Upper lobe of left lung (tissue), 6 donors: Measurements from ENCODE around the gene FAM174C. TPM values are rescaled to one million over a fixed set of nuclear protein-coding genes. Genes with fewer than 3 reads are reported as not detected.

Experiments used
- ATAC-seq, 2 donors: fragments of 200-7000 bp; cut with Tn5 transposase; one replicate each; pipeline ENCODE4 v1.9.1; 2022; ENCODE audit warnings: mild to moderate bottlenecking in 2 of 2, moderate library complexity in 2 of 2; ENCODE audit not compliant: low FRiP score in 2 of 2
- DNase-seq, 2 donors: peaks; one replicate each; pipeline ENCODE4 v3.0.0-alpha.2; 2019 to 2020
- H3K27ac ChIP-seq, 4 donors: fragments of 200-600 bp; sonication (generic); one replicate each; pipeline ENCODE4 v1.5.1; 2016 to 2019
- H3K27me3 ChIP-seq, 4 donors: fragments of 200-600 bp; sonication (generic); one replicate each; pipeline ENCODE4 v1.5.1; 2017 to 2019
- H3K36me3 ChIP-seq, 4 donors: fragments of 200-600 bp; sonication (generic); one replicate each; pipeline ENCODE4 v1.5.1; 2016 to 2019
- H3K4me1 ChIP-seq, 4 donors: fragments of 200-600 bp; sonication (generic); one replicate each; pipeline ENCODE4 v1.5.1; 2018 to 2019
- H3K4me3 ChIP-seq, 4 donors: fragments of 200-600 bp; sonication (generic); one replicate each; pipeline ENCODE4 v1.5.1; 2017 to 2019; ENCODE audit warnings: mild to moderate bottlenecking in 2 of 4, moderate library complexity in 1 of 4
- H3K9me3 ChIP-seq, 4 donors: fragments of 200-600 bp; sonication (generic); one replicate each; pipeline ENCODE4 v1.5.1; 2018 to 2019
- CTCF ChIP-seq, 6 experiments: fragments of 450-650 bp in 4 of 6; fragments of 200-600 bp in 2 of 6; sonication (generic) in 2 of 6; IDR thresholded peaks; one replicate each; pipeline ENCODE4 v1.5.1; 2016 to 2019; ENCODE audit warnings: antibody characterized with exemption in 6 of 6
- EP300 ChIP-seq, 4 donors: sonication (generic); formaldehyde crosslinking; IDR thresholded peaks; one replicate each; pipeline ENCODE4 v1.5.1; 2017; ENCODE audit warnings: antibody characterized with exemption in 4 of 4, control low read depth in 2 of 4
- POLR2A ChIP-seq, 4 donors: fragments of 450-650 bp; IDR thresholded peaks; one replicate each; pipeline ENCODE4 v1.5.1; 2016 to 2017; ENCODE audit warnings: antibody characterized with exemption in 4 of 4, mild to moderate bottlenecking in 2 of 4
- POLR2AphosphoS5 ChIP-seq, 2 donors: sonication (generic); formaldehyde crosslinking; IDR thresholded peaks; one replicate each; pipeline ENCODE4 v1.5.1; 2017; ENCODE audit warnings: antibody characterized with exemption in 2 of 2
- WGBS, 2 donors: methylation state at CpG; one replicate each; pipeline ENCODE4 v1.1.5; 2017 to 2018; 5-methylcytosine and 5-hydroxymethylcytosine counted together
- total RNA-seq, 6 donors: library from RNA; depleted of rRNA in 4 of 6; stranded (reverse); fragments of >200 nt in 4 of 6; gene quantifications; one replicate each; pipeline versions ENCODE4 v1.1.0 to v1.2.1, GENCODE V29; 2016 to 2021
- donor health status: DM: no; HTN: no; CAD: no; lungs with moderate emphysema.
- donor health status: DM: no; HTN: yes; CAD: no; lungs with severe emphysema.

FAM174C gene
- total RNA-seq, 6 donors from 2014 or later: 43.0 to 85.3 (median 59.6) TPM

DNA sequence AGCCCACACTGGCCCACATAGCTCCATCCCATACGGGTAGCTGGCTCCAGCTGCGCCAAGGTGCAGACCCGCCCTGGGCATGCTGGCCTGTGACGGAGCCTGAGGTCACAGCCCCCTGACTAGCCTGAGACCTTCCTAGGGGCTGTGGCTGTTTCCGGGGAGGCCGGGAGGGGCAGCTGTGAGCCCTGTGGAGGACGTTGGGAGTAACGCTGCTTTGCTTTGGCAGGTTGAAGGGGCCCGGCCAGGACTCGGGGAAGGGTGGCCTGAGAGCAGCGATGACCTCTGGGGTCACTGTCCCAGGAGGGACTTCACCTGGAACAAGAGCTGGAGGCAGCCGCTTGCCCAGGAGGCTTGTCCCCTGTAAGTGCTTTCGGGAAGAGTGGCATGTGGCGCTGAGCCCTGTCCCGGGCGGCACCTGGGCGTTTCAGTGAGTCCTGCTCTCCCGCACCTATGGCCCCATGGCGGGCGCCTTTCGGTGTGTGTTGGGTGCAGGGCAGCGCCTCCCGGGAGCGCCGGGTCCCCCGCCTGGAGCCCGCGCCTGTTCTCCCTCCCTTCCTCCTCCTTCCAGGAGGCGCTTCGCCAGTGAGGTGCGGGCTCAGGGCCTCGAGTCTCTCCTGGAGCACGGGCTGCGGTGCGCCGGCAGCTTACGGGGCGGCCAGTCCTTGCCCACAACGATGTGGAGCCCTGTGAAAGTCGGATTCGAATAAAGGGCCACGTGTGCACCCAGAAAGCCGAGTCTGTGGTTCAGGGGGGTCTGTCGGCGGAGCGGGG is 1.1 kb upstream of the FAM174C start:
- H3K27ac ChIP-seq: peak overlapping the region; percentile 92 to 99 (median 97)
- peak overlapping the region in 3 of 4 donors; percentile 60 to 69 (median 69) for H3K4me3 ChIP-seq
- H3K27me3 ChIP-seq: no peaks in the 10 kb centered on the region
- H3K36me3 ChIP-seq: peaks cover 37 to 65% (median 50%) of the 10 kb centered on the region in 4 donors
- ATAC-seq (no peak), DNase-seq (peak in 1 of 2 donors; percentile 87)
- H3K4me1 ChIP-seq: peaks cover 61 to 73% (median 62%) of the 10 kb centered on the region in 4 donors
- TF ChIP-seq POLR2A (IDR thresholded peaks at IDR 0.05) (no peak), CTCF (IDR thresholded peaks at IDR 0.05) (no peak), POLR2AphosphoS5 (IDR thresholded peaks at IDR 0.05) (no peak), EP300 (IDR thresholded peaks at IDR 0.05) (no peak)
- WGBS, 2 donors: 83 to 87% methylated on average over 45 of the region's 46 CpGs
- no peaks in the 10 kb centered on the region for H3K9me3 ChIP-seq

GRCh38 chr19:1274852-1275259 is 474 bp upstream of the FAM174C start:
- Histone ChIP-seq H3K27me3 (no peaks in the 10 kb centered on the region), H3K4me1 (peaks cover 61 to 71% (median 62%) of the 10 kb centered on the region in 4 donors), H3K36me3 (peaks cover 37 to 68% (median 53%) of the 10 kb centered on the region in 4 donors), H3K4me3 (peak overlapping the region in 3 of 4 donors; percentile 60 to 69 (median 69)), H3K9me3 (no peaks in the 10 kb centered on the region), H3K27ac (peak overlapping the region; percentile 92 to 99 (median 97))
- peak in 1 of 2 donors; percentile 0 for ATAC-seq
- no peak for DNase-seq
- 45 to 89% methylated on average over 5 to 35 of the region's 44 CpGs for WGBS, 2 donors
- TF ChIP-seq POLR2A (IDR thresholded peaks at IDR 0.05) (no peak), CTCF (IDR thresholded peaks at IDR 0.05) (no peak), EP300 (IDR thresholded peaks at IDR 0.05) (no peak), POLR2AphosphoS5 (IDR thresholded peaks at IDR 0.05) (no peak)

DNA sequence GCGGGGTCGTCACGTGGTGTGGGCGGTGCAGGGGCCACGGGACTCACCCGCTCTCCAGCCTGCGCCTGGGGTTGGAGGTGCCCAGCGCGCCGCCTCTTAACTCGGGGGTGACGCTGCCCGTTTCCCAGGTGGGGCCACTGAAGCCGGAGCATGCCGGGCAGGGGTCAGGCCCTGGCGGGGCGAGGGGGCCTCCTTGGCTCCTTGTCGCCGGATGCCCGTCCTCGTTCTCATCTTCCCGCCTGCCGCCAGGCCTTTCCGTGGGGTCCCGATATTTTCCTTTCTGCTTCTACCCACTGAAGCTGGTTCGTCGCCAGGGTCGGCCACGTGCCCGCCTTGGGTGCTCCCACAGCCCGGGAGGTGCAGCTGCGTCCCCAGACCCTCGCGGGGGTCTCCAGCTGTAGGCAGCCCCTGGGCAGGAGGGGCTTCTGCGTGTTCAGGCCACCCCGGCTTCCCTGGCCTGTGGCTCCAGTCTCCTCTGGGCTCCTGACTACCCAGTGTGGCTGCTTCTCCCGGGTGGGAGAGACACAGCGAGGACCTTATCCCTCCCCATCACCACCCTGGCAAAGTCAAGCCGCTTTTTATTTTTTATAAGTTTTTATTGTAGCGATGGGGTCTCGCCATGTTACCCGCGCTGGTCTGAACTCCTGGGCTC is 772 bp downstream of the FAM174C start:
- DNase-seq (peak in 1 of 2 donors; percentile 44), ATAC-seq (no peak)
- no peaks in the 10 kb centered on the region for H3K9me3 ChIP-seq
- no peaks in the 10 kb centered on the region for H3K27me3 ChIP-seq
- peaks cover 35 to 57% (median 50%) of the 10 kb centered on the region in 4 donors for H3K36me3 ChIP-seq
- 11 to 25% methylated on average over 16 to 39 of the region's 43 CpGs for WGBS, 2 donors
- TF ChIP-seq EP300 (IDR thresholded peaks at IDR 0.05): no peak
- TF ChIP-seq POLR2A (IDR thresholded peaks at IDR 0.05): no peak
- peak; percentile 16 to 52 for TF ChIP-seq POLR2AphosphoS5 (IDR thresholded peaks at IDR 0.05)
- TF ChIP-seq CTCF (IDR thresholded peaks at IDR 0.05): no peak
- peak overlapping the region; percentile 60 to 72 (median 69) for H3K4me3 ChIP-seq
- peak overlapping the region; percentile 92 to 99 (median 97) for H3K27ac ChIP-seq
- H3K4me1 ChIP-seq: peaks cover 50 to 58% (median 51%) of the 10 kb centered on the region in 4 donors

GRCh38 chr19:1276628-1277022 is 1.3 kb downstream of the FAM174C start:
- Histone ChIP-seq H3K36me3 (peaks cover 30 to 52% (median 45%) of the 10 kb centered on the region in 4 donors), H3K4me1 (peaks cover 45 to 53% (median 45%) of the 10 kb centered on the region in 4 donors), H3K27me3 (no peaks in the 10 kb centered on the region), H3K4me3 (peak overlapping the region in 3 of 4 donors; percentile 60 to 69 (median 69)), H3K27ac (peak overlapping the region; percentile 92 to 99 (median 97)), H3K9me3 (no peaks in the 10 kb centered on the region)
- DNase-seq (peak in 1 of 2 donors; percentile 59), ATAC-seq (no peak)
- no peak for TF ChIP-seq CTCF (IDR thresholded peaks at IDR 0.05)
- TF ChIP-seq POLR2A (IDR thresholded peaks at IDR 0.05): no peak
- no peak for TF ChIP-seq POLR2AphosphoS5 (IDR thresholded peaks at IDR 0.05)
- TF ChIP-seq EP300 (IDR thresholded peaks at IDR 0.05): no peak
- 59 to 90% methylated on average over 10 of the region's 10 CpGs for WGBS, 2 donors
